Vagina (tissue), 2 donors: ENCODE results near the gene NAPA.

Experiments
- POLR2A ChIP-seq, 2 donors: fragments of 450-650 bp; IDR thresholded peaks; one replicate each; pipeline ENCODE4 v1.6.1; 2017; ENCODE audit warnings: antibody characterized with exemption in 2 of 2, mild to moderate bottlenecking in 2 of 2, moderate library complexity in 2 of 2
- POLR2AphosphoS5 ChIP-seq, 2 donors: sonication (generic); formaldehyde crosslinking; IDR thresholded peaks; one replicate each; pipeline ENCODE4 v1.9.0; 2017; ENCODE audit warnings: antibody characterized with exemption in 2 of 2, mild to moderate bottlenecking in 2 of 2, low read depth in 1 of 2; ENCODE audit not compliant: insufficient read depth in 1 of 2
- TF ChIP-seq, protein P1 (sequence below), 3 experiments: fragments of 450-650 bp in 2 of 3; fragments of 200-600 bp in 1 of 3; sonication (generic) in 1 of 3; IDR thresholded peaks; one replicate each; pipeline ENCODE4 v1.5.1; 2017 to 2019; ENCODE audit warnings: antibody characterized with exemption in 3 of 3, mild to moderate bottlenecking in 2 of 3, moderate library complexity in 2 of 3

DNA sequence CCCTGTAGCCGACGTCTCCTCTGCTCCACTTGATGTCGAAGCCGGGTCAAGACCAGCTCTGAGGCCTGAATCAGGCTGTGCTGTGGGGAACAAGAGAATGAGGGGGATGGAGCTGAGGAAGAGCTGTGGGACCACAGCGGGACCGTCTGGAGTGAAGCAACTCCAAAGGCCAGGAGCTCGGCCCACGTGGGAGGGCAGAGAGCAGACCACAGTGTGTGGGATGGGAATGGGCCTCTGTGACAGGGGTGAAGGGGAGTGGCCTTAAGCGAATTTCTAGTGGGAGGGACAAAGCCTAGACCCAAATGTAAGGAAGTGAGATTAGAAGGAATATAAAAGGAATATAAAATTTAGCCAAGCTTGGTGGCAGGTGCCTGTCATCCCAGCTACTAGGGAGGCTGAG lies 39.4 kb downstream of the NAPA start:
- TF ChIP-seq, protein P1, sequence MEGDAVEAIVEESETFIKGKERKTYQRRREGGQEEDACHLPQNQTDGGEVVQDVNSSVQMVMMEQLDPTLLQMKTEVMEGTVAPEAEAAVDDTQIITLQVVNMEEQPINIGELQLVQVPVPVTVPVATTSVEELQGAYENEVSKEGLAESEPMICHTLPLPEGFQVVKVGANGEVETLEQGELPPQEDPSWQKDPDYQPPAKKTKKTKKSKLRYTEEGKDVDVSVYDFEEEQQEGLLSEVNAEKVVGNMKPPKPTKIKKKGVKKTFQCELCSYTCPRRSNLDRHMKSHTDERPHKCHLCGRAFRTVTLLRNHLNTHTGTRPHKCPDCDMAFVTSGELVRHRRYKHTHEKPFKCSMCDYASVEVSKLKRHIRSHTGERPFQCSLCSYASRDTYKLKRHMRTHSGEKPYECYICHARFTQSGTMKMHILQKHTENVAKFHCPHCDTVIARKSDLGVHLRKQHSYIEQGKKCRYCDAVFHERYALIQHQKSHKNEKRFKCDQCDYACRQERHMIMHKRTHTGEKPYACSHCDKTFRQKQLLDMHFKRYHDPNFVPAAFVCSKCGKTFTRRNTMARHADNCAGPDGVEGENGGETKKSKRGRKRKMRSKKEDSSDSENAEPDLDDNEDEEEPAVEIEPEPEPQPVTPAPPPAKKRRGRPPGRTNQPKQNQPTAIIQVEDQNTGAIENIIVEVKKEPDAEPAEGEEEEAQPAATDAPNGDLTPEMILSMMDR (IDR thresholded peaks at IDR 0.05), result no peak
- no peak for TF ChIP-seq POLR2AphosphoS5 (IDR thresholded peaks at IDR 0.05; ENCODE audit: insufficient read depth in 1 of 2, low read depth in 1 of 2)
- no peak for TF ChIP-seq POLR2A (IDR thresholded peaks at IDR 0.05)
